GM12892 (cell line): ENCODE data around the gene CDK8.

Experiments
- POLR2A ChIP-seq: IDR thresholded peaks from 2 replicates; pipeline ENCODE4 v1.6.1; 2011; ENCODE audit warnings: low read depth, low read length, control low read depth
- TAF1 ChIP-seq: IDR thresholded peaks from 2 replicates; pipeline ENCODE4 v1.6.1; 2011; ENCODE audit warnings: low read depth, mild to moderate bottlenecking, control low read depth, low read length, borderline replicate concordance

DNA sequence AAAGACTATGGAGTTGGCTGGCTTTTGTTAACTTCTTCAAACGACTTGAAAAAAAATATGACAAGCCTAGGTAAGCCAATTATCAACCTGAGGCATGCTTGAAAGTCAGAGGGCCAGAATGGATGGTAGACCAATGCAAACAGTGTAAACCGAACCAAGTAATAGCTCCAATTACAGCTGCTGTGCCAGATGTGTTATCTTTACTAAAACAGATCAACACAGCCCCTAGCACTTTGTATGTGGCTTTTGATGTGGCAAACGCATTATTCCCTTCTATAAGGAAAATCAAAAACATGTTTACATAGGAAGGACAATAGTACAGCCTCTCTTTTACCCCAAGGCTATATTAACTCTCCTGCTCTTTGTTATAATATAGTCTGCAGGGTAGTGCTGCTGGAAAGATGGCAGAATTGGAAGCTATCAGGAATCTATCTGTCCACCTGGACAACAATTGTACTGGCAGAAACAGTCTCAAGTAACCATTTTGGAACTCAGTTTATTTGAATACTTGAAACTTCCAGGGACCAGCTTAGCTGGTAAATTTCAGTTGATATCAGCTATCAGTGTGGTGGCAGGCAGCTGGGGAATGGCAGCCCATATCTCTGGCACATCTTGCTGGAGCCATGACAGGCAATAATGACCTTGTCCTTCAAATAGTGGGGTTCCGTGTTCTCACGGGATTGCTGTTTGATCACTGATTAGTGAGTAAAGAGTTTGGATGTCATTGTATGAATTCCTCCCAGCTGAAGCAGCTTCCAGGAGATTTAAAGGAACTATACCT is 159.2 kb downstream of the CDK8 start:
- TF ChIP-seq POLR2A = no peak
- no peak for TF ChIP-seq TAF1
